IMR-90 (cell line): ENCODE results near the gene SIRT2. TPM values are rescaled to one million over a fixed set of nuclear protein-coding genes. Genes with fewer than 3 reads are reported as not detected.
A peak's percentile ranks its signal among the peaks of the same experiment; 100 is the strongest.

Source experiments
- ATAC-seq: fragments of 200-7000 bp; cut with Tn5 transposase; 2 replicates; pipeline ENCODE4 v1.9.1; 2020; ENCODE audit warnings: low read depth, mild to moderate bottlenecking, moderate library complexity
- BruUV-seq: library from RNA; stranded (reverse); fragments of 400-500 nt; replicated peaks from 2 replicates; lab custom pipeline; 2021; lab: Mats Ljungman, UMichigan
- CTCF ChIA-PET: fragments of 300-600 bp; formaldehyde crosslinking; extraction: SDS; loops from one replicate; lab custom pipeline; 2021; ENCODE audit warnings: antibody characterized with exemption; lab: Yijun Ruan, JAX
- POLR2A ChIA-PET: fragments of 300-600 bp; sonication (Branson Sonifier 250); formaldehyde crosslinking; loops from one replicate; lab custom pipeline; 2022; ENCODE audit warnings: antibody characterized with exemption; ENCODE audit not compliant: unreplicated experiment; lab: Charles Lee
- DNase-seq: peaks from one replicate; pipeline ENCODE4 v3.0.0; 2013
- H2AFZ ChIP-seq: replicated peaks from 2 replicates; pipeline ENCODE3; 2013; ENCODE audit warnings: low read length, mild to moderate bottlenecking; ENCODE audit not compliant: poor library complexity
- H2AK5ac ChIP-seq: 2 replicates; pipeline ENCODE4 v1.6.1; 2013; ENCODE audit warnings: low read depth, low read length, inconsistent platforms
- H2AK9ac ChIP-seq: replicated peaks from 2 replicates; pipeline ENCODE3; 2013; ENCODE audit warnings: mild to moderate bottlenecking, low read depth, low read length, moderate library complexity; ENCODE audit not compliant: poor library complexity
- H2BK120ac ChIP-seq: 2 replicates; pipeline ENCODE4 v1.6.1; 2013; ENCODE audit warnings: low read depth, low read length, inconsistent platforms
- H2BK15ac ChIP-seq: 3 replicates; pipeline ENCODE4 v1.6.1; 2013; ENCODE audit warnings: low read depth, low read length, inconsistent platforms
- H2BK20ac ChIP-seq: 2 replicates; pipeline ENCODE4 v1.6.1; 2013; ENCODE audit warnings: low read depth, mild to moderate bottlenecking, inconsistent platforms, low read length, moderate library complexity
- H2BK5ac ChIP-seq: 2 replicates; pipeline ENCODE4 v1.6.1; 2013; ENCODE audit warnings: mild to moderate bottlenecking, low read depth, low read length, inconsistent platforms; ENCODE audit not compliant: poor library complexity, severe bottlenecking
- H3K14ac ChIP-seq: replicated peaks from 2 replicates; pipeline ENCODE4 v1.6.1; 2013; ENCODE audit warnings: low read depth, low read length, inconsistent platforms
- H3K18ac ChIP-seq: 2 replicates; pipeline ENCODE4 v1.6.1; 2013; ENCODE audit warnings: low read depth, low read length, control low read depth
- H3K23ac ChIP-seq: 2 replicates; pipeline ENCODE4 v1.6.1; 2013; ENCODE audit warnings: low read depth, low read length, inconsistent platforms
- H3K27ac ChIP-seq: 2 replicates; pipeline ENCODE4 v1.5.1; 2013; ENCODE audit warnings: mild to moderate bottlenecking, control low read depth, low read length; ENCODE audit not compliant: insufficient read depth
- H3K27me3 ChIP-seq: 2 replicates; pipeline ENCODE4 v1.6.1; 2013; ENCODE audit warnings: low read length; ENCODE audit not compliant: control insufficient read depth, insufficient read depth
- H3K36me3 ChIP-seq: 2 replicates; pipeline ENCODE4 v1.6.1; 2013; ENCODE audit warnings: low read length, mixed read lengths; ENCODE audit not compliant: control insufficient read depth, insufficient read depth
- H3K4ac ChIP-seq: 2 replicates; pipeline ENCODE4 v1.6.1; 2013; ENCODE audit warnings: low read depth, low read length, inconsistent platforms
- H3K4me1 ChIP-seq: 2 replicates; pipeline ENCODE4 v1.6.1; 2013; ENCODE audit warnings: low read length, mixed read lengths; ENCODE audit not compliant: control insufficient read depth, insufficient read depth
- H3K4me2 ChIP-seq: 2 replicates; pipeline ENCODE4 v1.6.1; 2013; ENCODE audit warnings: low read depth, mild to moderate bottlenecking, control low read depth, low read length, moderate library complexity
- H3K4me3 ChIP-seq: 2 replicates; pipeline ENCODE4 v1.5.1; 2013; ENCODE audit warnings: low read depth, mild to moderate bottlenecking, control low read depth, low read length, moderate library complexity; ENCODE audit not compliant: insufficient read depth
- H3K56ac ChIP-seq: 2 replicates; pipeline ENCODE4 v1.6.1; 2013; ENCODE audit warnings: low read length, inconsistent platforms; ENCODE audit not compliant: insufficient read depth; ENCODE audit errors: extremely low read depth
- H3K79me1 ChIP-seq, 2 experiments: 2 replicates each; pipeline ENCODE4 v1.6.1; 2013; ENCODE audit warnings: low read length in 2 of 2, inconsistent platforms in 1 of 2, low read depth in 1 of 2
- H3K9ac ChIP-seq: 2 replicates; pipeline ENCODE4 v1.6.1; 2013; ENCODE audit warnings: low read depth, low read length, control low read depth
- H3K9me1 ChIP-seq: 2 replicates; pipeline ENCODE4 v1.6.1; 2013; ENCODE audit warnings: low read length, inconsistent platforms; ENCODE audit not compliant: insufficient read depth
- H3K9me3 ChIP-seq: 2 replicates; pipeline ENCODE4 v1.6.1; 2013; ENCODE audit warnings: low read length; ENCODE audit not compliant: control insufficient read depth, insufficient read depth
- H4K20me1 ChIP-seq: 2 replicates; pipeline ENCODE4 v1.6.1; 2013; ENCODE audit warnings: low read length, inconsistent platforms; ENCODE audit not compliant: insufficient read depth
- H4K5ac ChIP-seq: 2 replicates; pipeline ENCODE4 v1.6.1; 2013; ENCODE audit warnings: mild to moderate bottlenecking, low read depth, low read length, control low read depth
- H4K8ac ChIP-seq, 2 experiments: 2 replicates each; pipeline ENCODE4 v1.6.1; 2013; ENCODE audit warnings: low read depth in 2 of 2, low read length in 2 of 2, control low read depth in 1 of 2, inconsistent platforms in 1 of 2
- H4K91ac ChIP-seq: 2 replicates; pipeline ENCODE4 v1.6.1; 2013; ENCODE audit warnings: low read depth, low read length, inconsistent platforms; ENCODE audit not compliant: insufficient read depth
- BHLHE40 ChIP-seq: fragments of 150-350 bp; IDR thresholded peaks from 2 replicates; pipeline ENCODE4 v1.6.1; 2016; ENCODE audit warnings: mild to moderate bottlenecking, low read depth, low read length
- CEBPB ChIP-seq: IDR thresholded peaks from 2 replicates; pipeline ENCODE4 v1.6.1; 2012; ENCODE audit warnings: low read depth, low read length, improper control_type of control experiment
- CHD1 ChIP-seq: IDR thresholded peaks from 2 replicates; pipeline ENCODE4 v1.6.1; 2012; ENCODE audit warnings: low read depth, low read length, improper control_type of control experiment
- CTCF ChIP-seq: conservative IDR thresholded peaks from 2 replicates; pipeline ENCODE4 v1.5.1; 2012; ENCODE audit warnings: mild to moderate bottlenecking, low read depth, low read length, improper control_type of control experiment
- FOS ChIP-seq: fragments of 150-350 bp; IDR thresholded peaks from 2 replicates; pipeline ENCODE4 v1.6.1; 2016; ENCODE audit warnings: low read depth, low read length
- MAZ ChIP-seq: IDR thresholded peaks from 2 replicates; pipeline ENCODE4 v1.6.1; 2012; ENCODE audit warnings: low read depth, mild to moderate bottlenecking, low read length, improper control_type of control experiment, moderate library complexity, borderline replicate concordance
- MXI1 ChIP-seq: IDR thresholded peaks from 2 replicates; pipeline ENCODE4 v1.6.1; 2012; ENCODE audit warnings: low read depth, mild to moderate bottlenecking, low read length, moderate library complexity, borderline replicate concordance
- NFE2L2 ChIP-seq: fragments of 150-350 bp; IDR thresholded peaks from 2 replicates; pipeline ENCODE4 v1.6.1; 2016; ENCODE audit warnings: low read depth, mild to moderate bottlenecking, low read length
- RAD21 ChIP-seq: IDR thresholded peaks from 2 replicates; pipeline ENCODE4 v1.6.1; 2012; ENCODE audit warnings: low read length, improper control_type of control experiment
- USF2 ChIP-seq: fragments of 150-350 bp; IDR thresholded peaks from 2 replicates; pipeline ENCODE4 v1.6.1; 2017; ENCODE audit warnings: mild to moderate bottlenecking, antibody characterized with exemption, low read length, low read depth
- WGBS, 2 experiments: methylation state at CpG; one replicate each; pipeline versions ENCODE4 v1.1.5 to v1.1.7; 2013; ENCODE audit warnings: missing lambda C conversion rate in 2 of 2; ENCODE audit not compliant: insufficient read length in 1 of 2; ENCODE audit errors: extremely low coverage in 2 of 2; 5-methylcytosine and 5-hydroxymethylcytosine counted together
- dilution Hi-C: fragments of 300-500 bp; cut with HindIII; formaldehyde crosslinking; loops from one replicate; pipeline ENCODE4 v1.14.3; 2018; ENCODE audit warnings: low sequenced_read_pairs; ENCODE audit not compliant: unreplicated experiment
- in situ Hi-C: fragments of 300-500 bp; cut with MboI; formaldehyde crosslinking; loops from 3 replicates; pipeline ENCODE4 v1.14.3; 2019; ENCODE audit warnings: low sequenced_read_pairs, inconsistent platforms, mixed read lengths
- intact Hi-C: fragments of 100-400 bp; cut with micrococcal nuclease; formaldehyde crosslinking; loops from 2 replicates; pipeline ENCODE4 v1.10.0; 2022
- polyA plus RNA-seq, 3 experiments: library from polyadenylated mRNA; depleted of rRNA; stranded (reverse); fragments of >200 nt; gene quantifications; 2 replicates each; pipeline ENCODE4 v1.2.3, GENCODE V29; 2012; ENCODE audit warnings: low replicate concordance in 1 of 3
- total RNA-seq: library from RNA; depleted of rRNA; stranded (reverse); fragments of >200 nt; gene quantifications from 2 replicates; pipeline ENCODE4 v1.2.3, GENCODE V29; 2012

Gene SIRT2
- total and polyA plus RNA-seq, 2 of the 4 experiments (the other 2 are of a cell fraction), result 43.0 to 50.0 TPM

GRCh38 chr19:38849147-38849859, 50.1 kb downstream of the SIRT2 start:
- TF ChIP-seq CEBPB (peak; percentile 74), RAD21 (no peak), CHD1 (peak; percentile 2; the same call in 1 of the 2 replicates), CTCF (no peak), USF2 (peak; percentile 83), NFE2L2 (no peak), BHLHE40 (peak; percentile 88), MXI1 (peak; percentile 94), MAZ (peak; percentile 87; the same call in 1 of the 2 replicates), FOS (no peak)
- Histone ChIP-seq H3K9me1 (peaks cover 9% of the 10 kb centered on the region), H2AK5ac (peak overlapping the region; percentile 69), H3K36me3 (peaks cover 29% of the 10 kb centered on the region), H2BK20ac (no peak overlapping the region; the same call in 1 of the 2 replicates), H3K18ac (peak overlapping the region; percentile 22; the same call in 1 of the 2 replicates), H2AK9ac (peak overlapping the region; percentile 100), H3K56ac (peak overlapping the region; percentile 71), H2BK15ac (no peak overlapping the region), H4K91ac (peak overlapping the region; percentile 78), H3K9ac (peak overlapping the region; percentile 73), H3K4me2 (peak overlapping the region; percentile 89), H3K4ac (peak overlapping the region; percentile 62), H4K5ac (peak overlapping the region; percentile 8; the same call in 1 of the 2 replicates), H2BK120ac (no peak overlapping the region; the same call in 1 of the 2 replicates), H3K23ac (peak overlapping the region; percentile 83), H3K27ac (peak overlapping the region; percentile 72), H3K4me3 (peak overlapping the region; percentile 54), H3K27me3 (no peaks in the 10 kb centered on the region), H4K8ac (peak overlapping the region; percentile 40 to 70), H3K79me1 (peaks cover 19 to 62% of the 10 kb centered on the region in 2 experiments), H3K14ac (peak overlapping the region; percentile 83), H3K9me3 (no peaks in the 10 kb centered on the region), H4K20me1 (peaks cover 48% of the 10 kb centered on the region), H2BK5ac (peak overlapping the region; percentile 85), H2AFZ (peak overlapping the region; percentile 92), H3K4me1 (peaks cover 15% of the 10 kb centered on the region)
- intact Hi-C loops (loop anchor here (2.0 kb wide), 1 partner anchor 19 kb away; the partner anchor contains the start of gene ECH1), dilution Hi-C loops (no loop called here), in situ Hi-C loops (no loop called here)
- 0% methylated on average over 10 of the region's 76 CpGs; no CpG with 5 or more reads in 1 of the 2 experiments for WGBS, 2 experiments
- ATAC-seq (peak; percentile 45), DNase-seq (peak; percentile 92)
- no TSS peak for BruUV-seq
- ChIA-PET POLR2A (interaction anchor here (0.5 to 1.0 kb wide), 5 partner anchors 14 to 202 kb away, joined by 3 to 6 read pairs (median 3); partner anchors contain the start of gene ACTN4), CTCF (interaction anchor here (0.5 kb wide), 1 partner anchor 17 kb away, joined by 3 read pairs; no protein-coding TSS in a partner anchor)
